GM19023 (cell line): ENCODE results near the gene PLCL2.

Source experiments
- ATAC-seq: cut with Tn5 transposase; IDR thresholded peaks from one replicate; pipeline ENCODE4 v1.9.1; 2021; ENCODE audit warnings: mild to moderate bottlenecking, moderate library complexity; ENCODE audit not compliant: unreplicated experiment

The PLCL2 gene

GRCh38 chr3:16865335-16865734 lies 19.4 kb upstream of the PLCL2 start:
- no peak for ATAC-seq

- ATAC-seq, result no peak
These were observed 18.2 kb upstream of the PLCL2 start for GRCh38 chr3:16866571-16866970.

- ATAC-seq, result no peak
These were observed 16.2 kb upstream of the PLCL2 start for GRCh38 chr3:16868513-16868912.

- no peak for ATAC-seq
These were observed 15.3 kb upstream of the PLCL2 start for GRCh38 chr3:16869261-16870005.

DNA sequence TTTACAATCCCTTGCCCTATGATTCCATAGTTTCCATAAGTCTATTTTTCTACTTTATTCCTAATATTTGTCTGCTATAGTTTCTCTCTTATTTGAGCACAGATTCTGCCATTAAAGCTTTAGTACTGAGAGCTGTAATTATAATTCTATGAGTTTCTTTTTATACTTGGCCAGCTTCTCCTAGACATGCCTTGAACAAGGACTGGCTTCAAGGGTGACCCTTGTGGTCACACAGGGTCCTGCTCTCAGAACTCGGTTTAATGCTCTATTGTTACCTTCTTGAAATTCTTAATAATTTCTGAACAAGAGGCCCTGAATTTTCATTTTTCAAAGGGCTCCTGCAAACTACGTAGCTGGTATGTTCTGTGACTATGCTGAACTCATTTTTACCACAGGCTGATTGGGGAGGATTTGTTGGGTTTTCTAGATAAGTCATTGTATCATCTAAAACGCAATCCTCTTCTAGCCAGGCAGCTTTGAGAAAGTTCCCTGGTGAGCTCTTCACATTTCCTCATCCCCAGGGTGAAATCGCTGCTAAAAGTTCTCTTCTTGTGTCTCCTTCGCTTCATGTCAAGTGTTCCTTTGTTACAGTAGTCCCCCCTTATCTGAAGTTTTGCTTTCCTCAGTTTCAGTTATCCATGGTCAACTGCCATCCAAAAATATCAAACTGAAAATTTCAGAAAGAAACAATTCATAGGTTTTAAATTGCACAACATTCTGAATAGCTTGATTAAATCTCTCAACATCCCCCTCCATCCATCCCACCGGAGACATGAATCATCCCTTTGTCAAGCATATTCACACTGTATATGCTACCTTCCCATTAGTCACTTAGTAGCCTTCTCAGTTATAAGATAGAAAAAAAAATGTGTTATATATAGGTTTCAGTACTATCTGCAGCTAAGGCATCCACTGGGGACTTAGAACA lies 12.6 kb upstream of the PLCL2 start:
- ATAC-seq, result no peak

- ATAC-seq, result no peak
These were observed 10.9 kb upstream of the PLCL2 start for GRCh38 chr3:16873872-16874271.

DNA sequence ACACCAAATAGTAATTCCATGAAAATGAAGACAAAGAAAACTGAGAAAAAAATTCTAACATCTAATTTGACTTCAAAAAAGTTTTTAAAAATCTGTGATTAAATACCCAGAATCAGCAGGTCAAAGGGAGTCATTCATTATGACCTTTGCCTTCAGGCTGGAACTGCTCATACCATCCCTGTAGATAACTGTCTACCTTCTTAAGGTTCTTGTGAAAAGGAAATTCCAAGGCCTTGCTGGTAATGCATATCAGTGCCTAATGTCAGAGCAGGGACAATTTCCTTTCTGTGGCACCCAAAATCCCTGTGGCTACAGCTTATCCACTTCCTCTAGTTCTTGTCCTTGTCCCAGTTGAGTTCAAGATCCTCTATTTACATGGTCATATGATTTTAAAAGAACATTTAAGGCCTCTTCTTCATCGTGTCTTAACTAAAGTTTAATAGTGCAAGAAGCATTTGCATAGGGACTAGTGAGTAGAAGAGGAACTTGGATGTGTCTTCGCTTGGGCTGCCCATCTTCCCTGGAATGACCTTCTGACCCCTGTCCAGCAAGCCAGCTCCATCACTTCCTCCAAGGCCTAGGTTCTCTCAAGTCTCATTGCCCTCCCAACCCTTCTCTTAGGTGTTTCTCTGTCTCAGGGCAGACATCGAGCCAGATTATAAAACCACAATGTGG lies 8.7 kb upstream of the PLCL2 start:
- ATAC-seq, result no peak

- ATAC-seq, result no peak
These were observed 7.2 kb upstream of the PLCL2 start for GRCh38 chr3:16877505-16877904.

DNA sequence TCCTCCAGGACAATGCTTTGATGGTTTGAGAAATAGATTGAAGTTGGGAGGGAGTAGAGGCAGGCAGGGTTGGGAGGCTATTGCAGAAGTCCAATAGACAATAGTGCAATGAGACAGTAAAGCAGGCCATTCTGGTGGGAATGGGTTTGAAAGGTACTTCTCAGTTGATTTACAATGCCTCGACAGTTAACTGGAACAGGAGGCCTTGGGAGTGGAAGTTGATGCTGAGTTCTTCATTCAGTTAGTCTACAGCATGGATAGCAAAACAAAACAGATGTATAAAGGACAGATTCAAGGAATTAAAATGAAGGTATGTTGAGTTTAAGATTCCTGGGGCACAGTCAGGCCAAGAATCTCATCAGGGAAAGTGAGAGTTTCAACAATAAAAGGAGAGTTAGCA lies 6.8 kb upstream of the PLCL2 start:
- ATAC-seq, result no peak

- ATAC-seq, result no peak
These were observed 2.7 kb upstream of the PLCL2 start for GRCh38 chr3:16881896-16882630.

- ATAC-seq, result no peak
These were observed 1.6 kb upstream of the PLCL2 start for GRCh38 chr3:16883057-16883722.

DNA sequence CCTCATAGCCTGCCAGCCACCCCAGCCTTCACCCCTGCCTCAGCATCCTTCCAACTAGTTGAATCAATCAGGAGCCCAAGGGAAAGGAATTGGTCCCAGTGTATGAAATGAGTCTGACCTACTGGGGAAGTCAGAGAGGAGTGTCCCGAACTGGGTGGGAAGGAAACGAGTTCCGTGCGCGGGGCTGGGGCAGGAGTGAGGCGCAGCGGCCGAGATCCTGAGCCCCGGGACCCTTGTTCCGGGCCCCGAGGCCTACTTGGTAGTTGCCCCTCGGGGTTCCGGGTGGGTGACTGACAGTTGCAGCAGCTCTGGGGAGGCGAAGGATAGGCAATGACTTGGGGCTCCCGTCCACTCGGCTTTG lies 1.1 kb upstream of the PLCL2 start:
- ATAC-seq, result no peak

DNA sequence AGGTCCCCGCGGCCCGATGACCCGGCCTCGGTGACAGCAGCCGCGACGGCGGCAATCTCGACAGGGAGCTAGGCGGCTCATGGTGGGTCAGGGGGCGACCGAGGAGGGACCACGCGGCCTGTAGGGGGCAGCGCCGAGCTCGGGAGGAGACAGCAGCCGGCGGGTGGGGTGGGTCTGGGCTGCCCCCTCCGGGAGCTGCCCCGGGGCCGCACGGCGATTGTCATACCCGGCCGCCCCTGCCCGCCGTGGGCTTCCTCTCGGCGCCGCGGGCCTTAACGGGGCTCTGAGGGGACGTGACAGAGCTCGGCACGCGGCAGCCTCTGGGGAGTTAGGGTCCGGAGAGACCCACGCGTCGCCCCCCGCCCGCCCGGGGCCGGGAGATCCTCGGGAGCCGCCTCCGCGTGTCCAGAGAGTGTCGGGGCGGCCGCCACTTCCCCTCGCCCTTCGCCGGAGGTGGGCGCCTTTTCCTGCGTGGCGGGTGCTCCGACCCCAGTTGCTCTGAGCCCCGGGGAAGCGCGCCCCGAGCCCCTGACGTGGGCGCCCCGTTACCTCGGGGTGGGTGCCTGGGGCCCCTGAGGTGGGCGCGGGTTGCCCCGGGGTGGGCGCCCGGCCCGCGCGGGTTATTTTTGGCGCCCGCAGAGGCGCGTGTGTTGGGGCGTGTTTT lies 539 bp upstream of the PLCL2 start:
- peak; percentile 48 for ATAC-seq

DNA sequence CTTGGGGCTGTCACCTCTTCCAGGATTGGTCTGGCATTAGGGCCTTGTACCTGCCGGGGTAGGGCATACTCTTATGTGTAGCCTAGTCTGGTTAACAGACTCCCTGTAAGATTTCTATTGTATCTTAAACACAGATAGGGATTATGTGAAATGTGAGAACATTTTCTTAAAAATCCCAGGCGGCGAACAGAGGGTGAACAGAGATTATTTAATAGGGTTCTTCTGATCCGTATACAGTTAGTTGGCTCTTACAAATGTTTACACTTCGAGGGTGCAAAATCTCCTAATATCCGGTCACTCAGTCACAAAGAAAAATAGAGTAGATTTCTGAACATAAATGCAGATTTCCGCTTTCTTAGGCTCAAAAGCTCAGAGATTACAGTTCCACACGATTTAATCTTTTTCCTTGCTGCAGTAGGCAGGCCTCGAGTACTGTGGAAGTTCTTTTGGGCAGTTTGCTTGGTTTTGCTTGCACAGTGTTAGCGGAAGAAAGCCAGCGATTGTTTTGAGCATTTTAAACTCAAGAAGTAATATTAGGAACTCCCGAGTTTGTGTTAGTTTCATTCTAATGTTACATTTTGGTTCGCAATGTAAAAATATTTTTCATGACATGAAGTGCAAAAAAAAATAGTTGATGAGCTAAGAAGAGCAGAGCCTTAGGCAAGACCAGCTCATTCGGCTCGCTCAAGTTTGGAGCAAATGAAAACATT lies 993 bp downstream of the PLCL2 start:
- peak; percentile 27 for ATAC-seq

DNA sequence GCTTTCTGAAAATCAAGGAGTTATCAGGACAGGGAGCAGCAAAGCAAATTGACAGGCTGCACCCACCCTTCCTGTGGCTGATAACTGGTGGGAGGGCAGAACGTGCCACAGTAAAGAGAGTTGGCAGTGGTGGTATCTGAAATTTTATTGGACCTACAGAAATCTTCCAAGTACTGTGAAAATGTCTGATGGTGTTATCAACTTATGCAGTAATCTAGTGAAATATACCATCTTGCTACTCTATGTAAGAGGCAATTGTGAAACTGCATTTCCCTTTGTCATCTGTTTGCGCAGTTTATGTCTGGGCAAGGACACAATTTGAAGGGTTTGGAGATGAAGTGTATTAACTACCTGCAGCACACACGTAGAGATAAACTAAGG lies 1.5 kb downstream of the PLCL2 start:
- no peak for ATAC-seq

- ATAC-seq, result no peak
These were observed 2.4 kb downstream of the PLCL2 start for GRCh38 chr3:16887130-16887529.

GRCh38 chr3:16888356-16888755 lies 3.6 kb downstream of the PLCL2 start:
- ATAC-seq, result no peak

GRCh38 chr3:16888785-16889607 lies 4.2 kb downstream of the PLCL2 start:
- peak; percentile 45 for ATAC-seq
